GM18907 (cell line): ENCODE measurements around the gene FBXL20.
"Not testable (repeated sequence)": the region's sequence is repeated elsewhere in the genome, so short reads cannot be mapped to it uniquely, and the experiment has no call there.

ENCODE experiments used
- ATAC-seq: cut with Tn5 transposase; IDR thresholded peaks from one replicate; pipeline ENCODE4 v1.9.1; 2021; ENCODE audit warnings: mild to moderate bottlenecking, moderate library complexity; ENCODE audit not compliant: unreplicated experiment

Gene FBXL20, protein sequence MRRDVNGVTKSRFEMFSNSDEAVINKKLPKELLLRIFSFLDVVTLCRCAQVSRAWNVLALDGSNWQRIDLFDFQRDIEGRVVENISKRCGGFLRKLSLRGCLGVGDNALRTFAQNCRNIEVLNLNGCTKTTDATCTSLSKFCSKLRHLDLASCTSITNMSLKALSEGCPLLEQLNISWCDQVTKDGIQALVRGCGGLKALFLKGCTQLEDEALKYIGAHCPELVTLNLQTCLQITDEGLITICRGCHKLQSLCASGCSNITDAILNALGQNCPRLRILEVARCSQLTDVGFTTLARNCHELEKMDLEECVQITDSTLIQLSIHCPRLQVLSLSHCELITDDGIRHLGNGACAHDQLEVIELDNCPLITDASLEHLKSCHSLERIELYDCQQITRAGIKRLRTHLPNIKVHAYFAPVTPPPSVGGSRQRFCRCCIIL

GRCh38 chr17:39401412-39402243 is at the start of gene FBXL20:
FBXL20 (minus strand) TSS chr17:39401626; CDS start chr17:39401402, 224 bp downstream.
- ATAC-seq = peak; percentile 76

DNA sequence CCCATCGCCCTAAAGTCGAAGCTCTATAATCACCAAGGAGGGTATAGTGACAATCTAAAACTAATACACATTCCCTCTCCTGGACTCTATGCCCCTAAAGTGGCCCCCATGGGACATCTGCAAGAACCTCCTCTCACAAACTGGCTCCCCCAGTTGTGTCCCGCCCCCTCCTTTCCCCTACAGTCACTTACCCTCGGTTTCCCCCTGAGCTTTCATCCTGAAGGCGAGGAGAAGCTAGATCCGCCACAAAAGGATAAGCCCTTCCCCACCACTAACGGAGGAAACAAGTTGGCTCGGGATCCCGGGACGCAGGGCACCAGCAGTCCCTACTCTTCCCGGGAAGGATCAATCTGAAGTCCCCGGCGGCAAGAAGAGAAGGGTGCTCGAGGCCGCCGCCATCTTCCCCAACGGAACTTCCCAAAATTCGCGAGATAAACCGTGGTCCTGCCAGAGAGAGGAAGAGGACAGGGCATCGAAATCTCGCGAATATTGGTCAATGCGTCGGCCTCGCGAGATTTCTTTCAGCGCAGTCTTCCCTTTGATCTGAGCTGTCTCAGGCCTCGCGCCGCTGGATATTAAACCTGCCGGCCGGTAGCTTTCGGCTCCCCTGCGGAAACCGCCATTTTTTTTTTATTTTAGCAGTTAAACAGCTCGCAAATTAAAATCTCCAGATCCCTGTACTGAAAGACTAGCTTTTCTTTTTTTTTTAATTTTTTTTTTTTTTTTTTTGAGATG is 49.6 kb upstream of the FBXL20 start, which contains the start of gene MED1:
TSS of gene MED1 (minus strand) at position 417 of the 735 bp plus-strand sequence. CDS start at position 216, 201 bp downstream.
- ATAC-seq = peak; percentile 90

- no peak for ATAC-seq
These were observed 48.6 kb upstream of the FBXL20 start for GRCh38 chr17:39450051-39450450.

DNA sequence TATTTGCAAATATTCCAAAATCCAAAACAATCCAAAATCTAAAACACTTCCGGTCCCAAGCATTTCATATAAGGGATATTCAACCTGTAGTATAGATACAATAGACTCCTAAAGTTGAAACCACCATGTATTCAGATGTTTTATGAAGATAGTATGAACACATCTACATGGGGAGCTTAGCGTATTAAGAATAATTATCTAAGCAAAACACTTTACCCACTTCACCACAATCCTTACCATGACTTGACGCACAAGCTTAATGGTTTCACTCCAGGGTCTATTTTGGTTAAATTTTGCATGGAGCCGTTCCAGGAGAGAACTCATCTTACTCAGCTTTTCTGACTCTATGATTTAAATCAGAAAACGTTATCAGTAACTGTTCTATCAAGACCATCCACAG is 46.1 kb upstream of the FBXL20 start:
- ATAC-seq = no peak

- no peak for ATAC-seq
These were observed 41.9 kb upstream of the FBXL20 start for GRCh38 chr17:39443326-39443725.

DNA sequence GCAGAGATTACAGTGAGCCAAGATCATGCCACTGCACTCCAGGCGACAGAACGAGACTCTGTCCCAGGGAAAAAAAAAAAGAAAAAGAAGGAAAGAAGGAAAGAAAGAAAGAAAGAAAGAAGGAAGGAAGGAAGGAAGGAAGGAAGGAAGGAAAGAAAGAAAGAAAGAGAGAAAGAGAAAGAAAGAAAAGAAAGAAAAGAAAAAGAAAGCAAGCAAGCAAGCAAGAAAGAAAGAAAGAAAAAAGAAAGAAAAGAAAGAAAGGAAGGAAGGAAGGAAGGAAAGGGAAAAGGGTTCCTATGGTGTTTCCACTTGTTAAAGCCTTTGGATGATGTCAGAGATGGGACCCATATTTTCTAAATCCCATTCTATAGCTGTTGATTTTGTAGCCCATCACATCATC is 38.4 kb upstream of the FBXL20 start:
- not testable (repeated sequence) for ATAC-seq

GRCh38 chr17:39429600-39429999 is 28.2 kb upstream of the FBXL20 start:
- ATAC-seq = no peak

DNA sequence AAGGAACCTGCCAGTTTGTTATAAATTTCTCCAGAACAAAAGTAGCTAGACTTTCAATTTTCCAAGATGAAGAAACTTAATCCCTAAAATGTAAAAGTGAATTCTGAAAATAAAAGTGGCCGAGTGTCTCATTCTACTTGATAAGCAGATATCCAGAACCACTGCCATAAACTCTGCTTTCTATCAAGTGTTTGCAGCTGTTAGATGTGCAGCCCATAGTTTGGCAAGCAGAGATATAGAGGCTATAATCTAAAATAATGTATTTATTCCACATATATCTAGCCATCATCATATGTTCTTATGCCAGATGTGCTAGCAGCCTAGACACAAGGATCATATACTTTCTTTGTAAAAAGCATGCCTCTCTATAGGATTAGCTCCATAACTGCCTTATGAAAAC is 14.7 kb upstream of the FBXL20 start:
- ATAC-seq = no peak

DNA sequence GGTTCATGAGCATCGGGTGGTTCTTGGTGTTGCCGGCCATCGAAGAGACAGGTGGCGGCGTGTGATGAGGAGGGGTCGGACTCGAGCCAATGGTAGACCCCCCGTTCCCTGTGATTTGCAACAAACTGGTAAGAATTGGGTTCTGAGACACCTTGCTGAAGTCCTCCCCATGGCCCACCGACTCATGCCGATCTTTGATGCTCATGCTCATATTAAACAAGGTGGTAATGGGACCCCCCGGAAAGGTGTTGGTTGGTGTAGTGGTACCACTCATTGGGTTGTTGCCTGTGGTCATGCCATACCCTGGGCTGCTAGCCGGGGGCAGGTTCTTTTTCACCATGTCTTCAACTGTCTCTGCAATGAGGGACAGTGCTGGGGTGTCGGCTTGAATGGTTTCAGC is 8.9 kb upstream of the FBXL20 start:
- no peak for ATAC-seq

DNA sequence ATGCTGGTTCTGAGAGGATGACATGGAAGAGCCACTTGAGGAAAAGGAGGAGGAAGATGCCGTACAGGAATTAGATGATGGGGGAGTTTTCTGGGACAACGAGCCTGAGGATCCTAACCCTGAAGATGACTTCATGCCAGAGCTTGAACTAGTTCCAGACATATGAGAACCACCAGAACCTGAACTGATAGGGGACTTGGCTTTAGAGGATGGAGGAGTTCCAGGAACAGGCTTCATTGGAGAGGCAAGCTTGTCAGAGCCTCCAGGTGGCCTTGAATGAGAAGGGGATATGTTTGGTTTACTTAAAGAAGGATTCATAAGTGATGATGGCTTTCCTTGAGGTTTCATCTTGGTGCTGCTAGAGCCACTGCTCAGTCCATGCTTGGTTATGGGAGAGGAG is 6.9 kb upstream of the FBXL20 start:
- ATAC-seq = no peak

- no peak for ATAC-seq
These were observed 5.5 kb upstream of the FBXL20 start for GRCh38 chr17:39406951-39407350.

DNA sequence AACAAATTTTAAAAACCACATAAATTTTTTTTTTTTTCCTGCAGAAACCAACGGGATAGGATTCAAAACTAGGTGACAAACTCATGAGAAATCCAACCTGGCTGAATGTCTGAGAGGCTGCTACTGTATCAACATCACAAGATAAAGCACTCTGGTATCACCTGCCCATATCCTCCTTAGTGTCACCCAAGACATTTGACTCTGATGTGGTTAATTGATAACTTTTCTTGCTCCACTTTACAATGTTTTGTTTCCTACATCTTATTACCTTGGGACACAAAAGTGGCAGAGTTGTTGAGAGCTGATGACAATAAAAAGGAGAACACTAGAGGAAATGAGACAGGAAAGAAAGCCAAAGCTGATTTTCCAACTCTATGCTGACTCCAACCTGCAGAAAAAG is 4.0 kb upstream of the FBXL20 start:
- no peak for ATAC-seq

- ATAC-seq = no peak
These were observed 3.3 kb upstream of the FBXL20 start for GRCh38 chr17:39404542-39405378.

- ATAC-seq = no peak
These were observed 1.6 kb upstream of the FBXL20 start for GRCh38 chr17:39402890-39403605.

GRCh38 chr17:39402244-39402889 is 941 bp upstream of the FBXL20 start:
- ATAC-seq = peak; percentile 58

GRCh38 chr17:39400547-39401411 is 647 bp downstream of the FBXL20 start:
- ATAC-seq = no peak

DNA sequence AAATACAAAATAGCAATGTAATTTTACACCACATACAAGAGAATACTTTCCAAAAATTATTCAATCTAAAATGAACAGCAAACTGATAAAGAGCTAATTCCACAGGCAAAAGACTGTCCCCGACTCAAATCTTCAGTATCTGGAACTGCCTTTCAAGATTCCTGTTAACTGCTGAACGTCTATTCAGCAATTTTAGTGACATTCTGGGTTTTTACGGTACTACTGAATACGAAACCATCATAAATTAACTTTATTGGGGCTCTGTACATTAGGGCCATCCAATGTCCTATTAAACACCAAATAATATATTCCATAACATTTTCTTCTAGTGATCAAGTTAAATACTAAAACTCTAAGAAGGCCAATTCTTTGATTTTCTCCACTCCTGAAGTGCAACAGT is 1.6 kb downstream of the FBXL20 start:
- no peak for ATAC-seq

- ATAC-seq = no peak
These were observed 7.7 kb downstream of the FBXL20 start for GRCh38 chr17:39393736-39394135.
